Camera-type eye (tissue), 1 donor: ENCODE results near the gene ARHGAP11A. TPM values are rescaled to one million over a fixed set of nuclear protein-coding genes. Genes with fewer than 3 reads are reported as not detected.

ENCODE experiments used
- total RNA-seq: library from RNA; depleted of rRNA; stranded (reverse); fragments of >200 nt; gene quantifications from one replicate; pipeline ENCODE4 v1.2.3, GENCODE V29; 2014

Gene ARHGAP11A, protein sequence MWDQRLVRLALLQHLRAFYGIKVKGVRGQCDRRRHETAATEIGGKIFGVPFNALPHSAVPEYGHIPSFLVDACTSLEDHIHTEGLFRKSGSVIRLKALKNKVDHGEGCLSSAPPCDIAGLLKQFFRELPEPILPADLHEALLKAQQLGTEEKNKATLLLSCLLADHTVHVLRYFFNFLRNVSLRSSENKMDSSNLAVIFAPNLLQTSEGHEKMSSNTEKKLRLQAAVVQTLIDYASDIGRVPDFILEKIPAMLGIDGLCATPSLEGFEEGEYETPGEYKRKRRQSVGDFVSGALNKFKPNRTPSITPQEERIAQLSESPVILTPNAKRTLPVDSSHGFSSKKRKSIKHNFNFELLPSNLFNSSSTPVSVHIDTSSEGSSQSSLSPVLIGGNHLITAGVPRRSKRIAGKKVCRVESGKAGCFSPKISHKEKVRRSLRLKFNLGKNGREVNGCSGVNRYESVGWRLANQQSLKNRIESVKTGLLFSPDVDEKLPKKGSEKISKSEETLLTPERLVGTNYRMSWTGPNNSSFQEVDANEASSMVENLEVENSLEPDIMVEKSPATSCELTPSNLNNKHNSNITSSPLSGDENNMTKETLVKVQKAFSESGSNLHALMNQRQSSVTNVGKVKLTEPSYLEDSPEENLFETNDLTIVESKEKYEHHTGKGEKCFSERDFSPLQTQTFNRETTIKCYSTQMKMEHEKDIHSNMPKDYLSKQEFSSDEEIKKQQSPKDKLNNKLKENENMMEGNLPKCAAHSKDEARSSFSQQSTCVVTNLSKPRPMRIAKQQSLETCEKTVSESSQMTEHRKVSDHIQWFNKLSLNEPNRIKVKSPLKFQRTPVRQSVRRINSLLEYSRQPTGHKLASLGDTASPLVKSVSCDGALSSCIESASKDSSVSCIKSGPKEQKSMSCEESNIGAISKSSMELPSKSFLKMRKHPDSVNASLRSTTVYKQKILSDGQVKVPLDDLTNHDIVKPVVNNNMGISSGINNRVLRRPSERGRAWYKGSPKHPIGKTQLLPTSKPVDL
- 15.8 TPM for total RNA-seq

DNA sequence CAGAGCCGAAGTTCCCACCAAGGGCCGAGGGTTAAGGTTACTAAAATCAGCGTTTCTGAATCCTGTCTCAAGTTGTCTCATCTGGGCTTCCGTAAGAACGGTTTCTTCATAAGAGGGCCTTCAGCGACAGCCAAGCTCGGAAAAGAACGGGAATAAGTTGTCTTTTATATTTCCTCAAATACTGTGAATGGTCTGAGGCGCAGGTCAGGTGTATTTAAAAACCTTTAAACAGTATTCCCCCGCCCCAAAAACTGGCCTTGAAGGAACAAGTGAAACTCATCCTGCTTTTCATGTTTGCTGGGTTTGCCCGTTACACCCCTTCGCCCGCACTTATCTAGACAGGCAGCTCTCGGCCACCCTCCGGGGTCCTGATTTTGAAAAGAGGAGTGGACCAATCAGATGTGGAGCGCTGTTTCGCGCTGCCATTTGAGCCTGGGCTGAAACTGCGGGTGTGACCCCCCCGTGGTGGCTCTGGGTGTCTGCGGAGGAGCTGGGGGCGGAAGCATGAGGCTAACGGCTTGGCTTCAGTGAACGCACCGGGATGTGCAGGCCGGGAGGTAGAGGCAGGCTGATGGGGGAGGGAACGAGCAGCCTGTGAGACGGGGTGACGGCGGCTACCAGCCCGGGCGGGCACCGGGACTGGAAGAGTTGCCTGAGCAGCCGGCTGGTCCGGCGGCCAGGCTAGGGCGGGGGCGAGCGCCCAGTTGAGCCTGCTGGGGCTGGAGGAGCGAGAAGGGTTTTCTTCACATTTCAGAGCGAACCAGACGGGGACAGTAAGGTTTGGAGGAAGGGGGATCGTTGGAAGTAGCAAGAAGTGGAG, at the start of gene ARHGAP11A:
Gene ARHGAP11A (plus strand): TSS at position 454 of the 820 bp plus-strand sequence. CDS start 708 bp downstream, outside the sequence.

DNA sequence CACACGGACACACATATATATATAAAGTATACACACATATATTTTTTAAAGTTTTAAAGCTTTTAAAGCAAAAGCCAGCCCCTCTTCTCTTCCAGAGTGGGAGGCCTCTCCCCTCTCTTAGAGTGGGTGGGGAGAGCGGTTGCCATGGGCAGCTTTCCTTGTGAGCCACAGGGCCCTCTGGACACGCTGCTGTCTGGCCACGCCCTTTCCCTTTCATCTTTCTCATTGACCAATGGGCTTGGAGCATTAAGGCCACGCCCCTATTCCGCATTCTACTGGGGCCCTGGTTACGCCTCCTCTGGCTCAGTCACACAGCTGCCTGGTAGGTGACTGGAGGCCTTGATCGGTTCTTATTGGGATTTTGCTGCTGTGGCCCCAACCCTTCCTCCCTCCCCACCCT, 22.2 kb upstream of the ARHGAP11A start, which contains the start of gene GOLGA8N:
Gene GOLGA8N (plus strand): TSS at position 306 of the 400 bp plus-strand sequence.

DNA sequence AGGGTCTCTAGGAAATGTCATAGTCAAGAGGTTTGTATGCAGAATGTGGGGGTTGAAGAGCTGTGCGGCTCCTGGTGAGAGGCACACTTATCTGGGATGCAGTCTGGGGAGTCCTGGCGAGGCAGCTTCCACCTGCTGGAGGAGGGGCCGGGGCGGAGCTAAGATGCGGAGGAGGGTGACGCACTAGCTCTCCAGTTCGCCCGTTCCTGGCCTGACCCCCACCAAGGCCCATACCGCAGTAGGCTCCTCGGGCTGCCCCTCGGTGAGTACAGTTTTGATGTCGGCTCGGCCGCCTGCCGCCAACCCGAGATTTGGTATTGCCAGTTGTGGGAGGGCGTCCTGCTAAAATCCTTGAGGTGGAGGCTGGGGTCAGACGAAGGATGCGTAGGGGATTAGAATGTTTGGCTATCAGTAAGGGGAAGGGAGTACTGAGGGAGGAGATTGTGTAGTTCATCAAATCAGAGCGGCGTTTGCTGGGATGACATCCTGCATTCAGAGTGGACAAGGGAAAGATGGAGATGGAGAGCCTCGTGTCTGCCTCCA, 26.3 kb downstream of the ARHGAP11A start, which contains the start of gene SCG5:
Gene SCG5 (plus strand): TSS at position 194 of the 543 bp plus-strand sequence. CDS start 1,883 bp downstream, outside the sequence.

Other genes starting within 250 kb of the ARHGAP11A start
- gene GOLGA8K, start 212.2 kb upstream of the ARHGAP11A start, total RNA-seq = 0.60 TPM
- gene GOLGA8O, start 159.9 kb upstream of the ARHGAP11A start, total RNA-seq = 1.5 TPM
- gene GOLGA8N, start 22.0 kb upstream of the ARHGAP11A start, total RNA-seq = 16.3 TPM
- 42.4 TPM for gene SCG5, start 26.2 kb downstream of the ARHGAP11A start, total RNA-seq
- gene GREM1, start 102.5 kb downstream of the ARHGAP11A start, total RNA-seq = 1.2 TPM